ENCODE data around the gene FHIP1A.

GRCh38 chr4:151458148-151458547 is 49.2 kb downstream of the FHIP1A start:
- TF ChIP-seq CTCF (conservative IDR thresholded peaks at IDR 0.05): no peak
- TF ChIP-seq ZFX (IDR thresholded peaks at IDR 0.05): no peak
